ENCODE results near the gene HOXA5.

The HOXA5 gene

DNA sequence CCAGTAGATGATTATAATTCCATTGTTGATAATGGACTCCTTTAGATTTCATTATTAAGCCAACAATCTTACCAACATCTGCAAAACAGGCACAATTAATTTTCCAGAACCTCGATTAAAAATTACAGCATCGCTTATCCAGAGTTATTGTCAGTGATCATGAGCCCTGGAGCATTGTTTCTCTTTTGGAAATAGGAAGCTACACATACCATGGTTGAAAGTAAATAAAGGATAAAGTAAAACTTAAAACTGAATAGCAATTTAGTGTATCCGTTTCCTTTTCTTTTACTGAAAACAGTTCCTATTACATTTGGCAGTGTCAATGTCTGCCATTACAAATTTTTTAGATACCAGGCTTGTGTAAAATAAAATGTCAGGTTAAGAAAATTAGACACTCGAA, 31.1 kb downstream of the HOXA5 start:
- H3K4me3 ChIP-seq (ENCODE audit: low read depth, low read length) = peak overlapping the region; percentile 70
- no peak for TF ChIP-seq ZNF670 (tag by site-specific recombination; IDR thresholded peaks at IDR 0.05; ENCODE audit: low read depth)
- TF ChIP-seq TRIM28 (IDR thresholded peaks at IDR 0.05; ENCODE audit: borderline replicate concordance, low read length) = no peak
- TF ChIP-seq ZNF529 (tag by site-specific recombination; IDR thresholded peaks at IDR 0.05; ENCODE audit: insufficient replicate concordance) = no peak
- no peak for TF ChIP-seq ZNF785 (tag by site-specific recombination; IDR thresholded peaks at IDR 0.05)
- no peak for TF ChIP-seq ZNF426 (tag by site-specific recombination; IDR thresholded peaks at IDR 0.05)
- no peak for TF ChIP-seq ZFP37 (tag by site-specific recombination; IDR thresholded peaks at IDR 0.05)
- TF ChIP-seq, protein P1, sequence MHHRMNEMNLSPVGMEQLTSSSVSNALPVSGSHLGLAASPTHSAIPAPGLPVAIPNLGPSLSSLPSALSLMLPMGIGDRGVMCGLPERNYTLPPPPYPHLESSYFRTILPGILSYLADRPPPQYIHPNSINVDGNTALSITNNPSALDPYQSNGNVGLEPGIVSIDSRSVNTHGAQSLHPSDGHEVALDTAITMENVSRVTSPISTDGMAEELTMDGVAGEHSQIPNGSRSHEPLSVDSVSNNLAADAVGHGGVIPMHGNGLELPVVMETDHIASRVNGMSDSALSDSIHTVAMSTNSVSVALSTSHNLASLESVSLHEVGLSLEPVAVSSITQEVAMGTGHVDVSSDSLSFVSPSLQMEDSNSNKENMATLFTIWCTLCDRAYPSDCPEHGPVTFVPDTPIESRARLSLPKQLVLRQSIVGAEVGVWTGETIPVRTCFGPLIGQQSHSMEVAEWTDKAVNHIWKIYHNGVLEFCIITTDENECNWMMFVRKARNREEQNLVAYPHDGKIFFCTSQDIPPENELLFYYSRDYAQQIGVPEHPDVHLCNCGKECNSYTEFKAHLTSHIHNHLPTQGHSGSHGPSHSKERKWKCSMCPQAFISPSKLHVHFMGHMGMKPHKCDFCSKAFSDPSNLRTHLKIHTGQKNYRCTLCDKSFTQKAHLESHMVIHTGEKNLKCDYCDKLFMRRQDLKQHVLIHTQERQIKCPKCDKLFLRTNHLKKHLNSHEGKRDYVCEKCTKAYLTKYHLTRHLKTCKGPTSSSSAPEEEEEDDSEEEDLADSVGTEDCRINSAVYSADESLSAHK (tag by site-specific recombination; IDR thresholded peaks at IDR 0.05) = peak; percentile 50; the same call in 1 of the 2 replicates
- TF ChIP-seq, protein P2, sequence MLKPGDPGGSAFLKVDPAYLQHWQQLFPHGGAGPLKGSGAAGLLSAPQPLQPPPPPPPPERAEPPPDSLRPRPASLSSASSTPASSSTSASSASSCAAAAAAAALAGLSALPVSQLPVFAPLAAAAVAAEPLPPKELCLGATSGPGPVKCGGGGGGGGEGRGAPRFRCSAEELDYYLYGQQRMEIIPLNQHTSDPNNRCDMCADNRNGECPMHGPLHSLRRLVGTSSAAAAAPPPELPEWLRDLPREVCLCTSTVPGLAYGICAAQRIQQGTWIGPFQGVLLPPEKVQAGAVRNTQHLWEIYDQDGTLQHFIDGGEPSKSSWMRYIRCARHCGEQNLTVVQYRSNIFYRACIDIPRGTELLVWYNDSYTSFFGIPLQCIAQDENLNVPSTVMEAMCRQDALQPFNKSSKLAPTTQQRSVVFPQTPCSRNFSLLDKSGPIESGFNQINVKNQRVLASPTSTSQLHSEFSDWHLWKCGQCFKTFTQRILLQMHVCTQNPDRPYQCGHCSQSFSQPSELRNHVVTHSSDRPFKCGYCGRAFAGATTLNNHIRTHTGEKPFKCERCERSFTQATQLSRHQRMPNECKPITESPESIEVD (tag by site-specific recombination; IDR thresholded peaks at IDR 0.05) = peak; percentile 74
- TF ChIP-seq ZNF626 (tag by site-specific recombination; IDR thresholded peaks at IDR 0.05) = no peak
- TF ChIP-seq ZBTB1 (tag by site-specific recombination; IDR thresholded peaks at IDR 0.05) = no peak
- TF ChIP-seq ZXDB (tag by site-specific recombination; IDR thresholded peaks at IDR 0.05) = no peak
- TF ChIP-seq ZNF16 (tag by site-specific recombination; IDR thresholded peaks at IDR 0.05; ENCODE audit: low read depth) = no peak
- TF ChIP-seq, protein P3, sequence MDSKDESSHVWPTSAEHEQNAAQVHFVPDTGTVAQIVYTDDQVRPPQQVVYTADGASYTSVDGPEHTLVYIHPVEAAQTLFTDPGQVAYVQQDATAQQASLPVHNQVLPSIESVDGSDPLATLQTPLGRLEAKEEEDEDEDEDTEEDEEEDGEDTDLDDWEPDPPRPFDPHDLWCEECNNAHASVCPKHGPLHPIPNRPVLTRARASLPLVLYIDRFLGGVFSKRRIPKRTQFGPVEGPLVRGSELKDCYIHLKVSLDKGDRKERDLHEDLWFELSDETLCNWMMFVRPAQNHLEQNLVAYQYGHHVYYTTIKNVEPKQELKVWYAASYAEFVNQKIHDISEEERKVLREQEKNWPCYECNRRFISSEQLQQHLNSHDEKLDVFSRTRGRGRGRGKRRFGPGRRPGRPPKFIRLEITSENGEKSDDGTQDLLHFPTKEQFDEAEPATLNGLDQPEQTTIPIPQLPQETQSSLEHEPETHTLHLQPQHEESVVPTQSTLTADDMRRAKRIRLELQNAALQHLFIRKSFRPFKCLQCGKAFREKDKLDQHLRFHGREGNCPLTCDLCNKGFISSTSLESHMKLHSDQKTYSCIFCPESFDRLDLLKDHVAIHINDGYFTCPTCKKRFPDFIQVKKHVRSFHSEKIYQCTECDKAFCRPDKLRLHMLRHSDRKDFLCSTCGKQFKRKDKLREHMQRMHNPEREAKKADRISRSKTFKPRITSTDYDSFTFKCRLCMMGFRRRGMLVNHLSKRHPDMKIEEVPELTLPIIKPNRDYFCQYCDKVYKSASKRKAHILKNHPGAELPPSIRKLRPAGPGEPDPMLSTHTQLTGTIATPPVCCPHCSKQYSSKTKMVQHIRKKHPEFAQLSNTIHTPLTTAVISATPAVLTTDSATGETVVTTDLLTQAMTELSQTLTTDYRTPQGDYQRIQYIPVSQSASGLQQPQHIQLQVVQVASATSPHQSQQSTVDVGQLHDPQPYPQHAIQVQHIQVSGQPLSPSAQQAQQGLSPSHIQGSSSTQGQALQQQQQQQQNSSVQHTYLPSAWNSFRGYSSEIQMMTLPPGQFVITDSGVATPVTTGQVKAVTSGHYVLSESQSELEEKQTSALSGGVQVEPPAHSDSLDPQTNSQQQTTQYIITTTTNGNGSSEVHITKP (tag by site-specific recombination; IDR thresholded peaks at IDR 0.05) = no peak
- peak overlapping the region; percentile 99 for H3K27ac ChIP-seq (ENCODE audit: extremely low read depth, low read depth, low read length)
- CTCF ChIA-PET = interaction anchor here (0.9 kb wide), 1 partner anchor 73 kb away, joined by 3 read pairs; the partner anchor contains the start of gene HOXA11
- POLR2A ChIA-PET = interaction anchor here (2.1 to 3.6 kb wide), 6 partner anchors 16 to 248 kb away, joined by 7 to 32 read pairs (median 18); partner anchors contain the start of genes HOXA1, HOXA4 and SKAP2
- no peaks in the 10 kb centered on the region for H3K9me3 ChIP-seq (ENCODE audit: control insufficient read depth, insufficient read depth, low read depth, low read length)
- H3K4me1 ChIP-seq (ENCODE audit: control insufficient read depth, insufficient read depth, low read length) = peaks cover 21% of the 10 kb centered on the region
- peaks cover 7 to 25% of the 10 kb centered on the region in 2 experiments for H3K36me3 ChIP-seq (ENCODE audit: control insufficient read depth in 2 of 2, insufficient read depth in 1 of 2, low read length in 2 of 2)

DNA sequence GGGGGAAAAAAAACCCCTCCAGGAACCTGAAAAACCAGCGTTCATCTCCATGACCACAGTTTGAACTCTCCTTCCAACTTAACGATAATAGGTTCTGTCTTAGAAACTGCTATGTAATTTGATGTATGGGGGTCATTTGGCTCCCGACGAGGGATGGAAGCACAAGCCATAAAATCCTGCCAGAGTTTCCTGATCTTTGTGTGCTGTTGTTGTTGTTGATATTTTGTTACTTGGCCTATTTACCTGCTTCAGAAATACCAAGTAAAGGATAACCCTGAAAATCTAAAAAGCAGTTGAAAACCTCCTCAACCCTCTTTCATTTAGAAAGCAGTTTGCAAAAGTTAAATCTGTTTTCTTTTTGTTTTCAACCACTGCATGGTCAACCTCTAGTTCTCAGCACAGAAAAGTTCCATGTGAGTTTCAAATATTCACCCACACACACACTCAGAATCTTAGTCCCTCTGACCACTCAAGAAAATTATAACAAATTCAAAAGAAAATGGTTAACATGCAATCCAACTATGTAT, 31.7 kb downstream of the HOXA5 start:
- Histone ChIP-seq H3K4me3 (ENCODE audit: low read depth, low read length) (peak overlapping the region; percentile 70), H3K9me3 (ENCODE audit: control insufficient read depth, insufficient read depth, low read depth, low read length) (no peaks in the 10 kb centered on the region), H3K27ac (ENCODE audit: extremely low read depth, low read depth, low read length) (peak overlapping the region; percentile 99), H3K36me3 (ENCODE audit: control insufficient read depth in 2 of 2, insufficient read depth in 1 of 2, low read length in 2 of 2) (peaks cover 11 to 23% of the 10 kb centered on the region in 2 experiments), H3K4me1 (ENCODE audit: control insufficient read depth, insufficient read depth, low read length) (peaks cover 15% of the 10 kb centered on the region)
- ChIA-PET CTCF (interaction anchor here (1.0 kb wide), 2 partner anchors 8 to 29 kb away, joined by 3 to 6 read pairs; no protein-coding TSS in a partner anchor), POLR2A (interaction anchor here (3.2 kb wide), 1 partner anchor 14 kb away, joined by 31 read pairs; the partner anchor contains the start of gene HOXA1)
- TF ChIP-seq, protein P4, sequence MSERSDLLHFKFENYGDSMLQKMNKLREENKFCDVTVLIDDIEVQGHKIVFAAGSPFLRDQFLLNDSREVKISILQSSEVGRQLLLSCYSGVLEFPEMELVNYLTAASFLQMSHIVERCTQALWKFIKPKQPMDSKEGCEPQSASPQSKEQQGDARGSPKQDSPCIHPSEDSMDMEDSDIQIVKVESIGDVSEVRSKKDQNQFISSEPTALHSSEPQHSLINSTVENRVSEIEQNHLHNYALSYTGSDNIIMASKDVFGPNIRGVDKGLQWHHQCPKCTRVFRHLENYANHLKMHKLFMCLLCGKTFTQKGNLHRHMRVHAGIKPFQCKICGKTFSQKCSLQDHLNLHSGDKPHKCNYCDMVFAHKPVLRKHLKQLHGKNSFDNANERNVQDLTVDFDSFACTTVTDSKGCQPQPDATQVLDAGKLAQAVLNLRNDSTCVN (tag by site-specific recombination; optimal IDR thresholded peaks at IDR 0.05) = no peak
- TF ChIP-seq ZNF600 (tag by site-specific recombination; IDR thresholded peaks at IDR 0.05) = 0 out of 2 replicates have a peak, but pooled peaks have one; percentile 24
- TF ChIP-seq OSR2 (tag by site-specific recombination; IDR thresholded peaks at IDR 0.05) = 0 out of 2 replicates have a peak, but pooled peaks have one; percentile 37
- TF ChIP-seq, protein P1 (tag by site-specific recombination; IDR thresholded peaks at IDR 0.05) = peak; percentile 75; the same call in 1 of the 2 replicates
- TF ChIP-seq TCF7L2 (IDR thresholded peaks at IDR 0.05; ENCODE audit: borderline replicate concordance, low read depth, low read length) = no peak
- TF ChIP-seq ZNF561 (tag by site-specific recombination; IDR thresholded peaks at IDR 0.05; ENCODE audit: borderline replicate concordance) = 0 out of 2 replicates have a peak, but pooled peaks have one; percentile 22
- TF ChIP-seq ZNF830 (tag by site-specific recombination; IDR thresholded peaks at IDR 0.05; ENCODE audit: low read depth) = no peak
- TF ChIP-seq ZNF350 (tag by site-specific recombination; IDR thresholded peaks at IDR 0.05) = no peak
